OCI-M1 (cell line): ENCODE data around the gene SLC9A6.

Experiments
- DNase-seq: peaks from one replicate; lab custom pipeline; 2025; lab: John Stamatoyannopoulos, UW

The SLC9A6 gene

GRCh38 chrX:135985157-135985972 lies at the start of gene SLC9A6:
Gene SLC9A6, plus strand, starts transcription at chrX:135985435. Its CDS starts 224 bp downstream, at chrX:135985659.
- peak; percentile 84 for DNase-seq

GRCh38 chrX:135944486-135944885 lies 40.7 kb upstream of the SLC9A6 start:
- DNase-seq = peak; percentile 3

- no peak for DNase-seq
These were observed 33.9 kb upstream of the SLC9A6 start for GRCh38 chrX:135951291-135951690.

DNA sequence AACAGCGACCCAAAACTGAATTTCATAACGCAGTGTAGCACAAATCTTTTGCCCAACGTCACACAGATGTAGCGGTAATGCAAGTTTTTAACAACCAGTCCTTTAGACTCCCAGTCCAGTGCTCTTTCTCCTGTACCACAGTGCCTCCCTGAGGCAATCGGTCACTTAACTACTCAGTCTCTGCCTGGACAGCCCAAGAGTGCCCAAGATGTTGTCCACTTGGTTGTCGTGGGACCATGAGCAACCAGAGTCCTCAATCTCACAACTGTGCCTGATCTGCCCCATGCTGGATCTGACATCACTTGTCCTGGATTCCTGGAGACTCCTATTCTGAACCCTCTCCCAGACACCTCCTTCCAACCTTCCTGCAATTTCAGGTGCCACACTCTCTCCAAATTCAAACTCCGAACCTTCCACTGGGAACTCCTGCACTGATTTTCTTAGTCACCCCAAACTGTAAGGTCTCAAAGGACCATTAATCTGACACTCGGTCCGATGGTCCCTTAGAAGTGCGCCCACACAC lies 12.1 kb upstream of the SLC9A6 start:
- peak; percentile 53 for DNase-seq

DNA sequence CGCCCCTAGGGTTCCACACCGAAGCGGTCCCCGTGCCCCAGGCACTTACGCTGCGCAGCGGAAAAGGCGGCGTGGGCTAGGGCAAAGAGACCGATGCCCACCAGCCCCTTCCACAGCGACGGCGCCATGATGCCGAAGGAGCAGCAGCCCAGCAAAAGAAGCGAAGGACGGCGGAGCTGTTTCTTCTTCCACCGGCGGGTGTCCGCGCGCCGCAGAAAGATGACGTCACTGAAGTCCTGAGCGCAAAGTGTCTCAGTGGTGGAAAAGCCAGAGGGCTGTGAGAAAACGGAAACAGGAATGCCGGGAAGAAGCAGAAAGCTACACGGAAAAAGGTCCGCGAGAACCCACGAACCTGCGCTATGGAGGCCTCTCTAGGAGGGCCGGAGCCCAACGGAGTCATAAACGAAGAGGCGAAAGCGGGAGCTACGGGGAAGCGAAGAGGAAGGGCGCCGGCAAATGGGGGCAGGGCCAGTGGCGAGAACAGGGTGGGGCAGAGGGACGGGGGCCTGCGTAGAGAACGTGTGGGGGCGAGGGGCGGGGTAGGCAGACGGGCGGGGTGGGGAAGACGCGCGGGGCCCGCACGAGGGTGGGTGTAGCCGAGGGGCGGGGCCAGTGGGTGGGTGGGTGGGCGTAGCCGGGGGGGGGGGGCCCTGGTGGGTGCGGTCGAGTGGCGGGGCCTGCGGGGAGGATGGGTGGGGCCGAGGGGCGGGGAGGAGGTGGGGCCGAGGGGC lies 11.5 kb upstream of the SLC9A6 start, which contains the start of gene MMGT1:
Gene MMGT1 (minus strand): TSS at position 441 of the 731 bp plus-strand sequence. CDS start 313 bp downstream, at position 128.
- DNase-seq = peak; percentile 89

DNA sequence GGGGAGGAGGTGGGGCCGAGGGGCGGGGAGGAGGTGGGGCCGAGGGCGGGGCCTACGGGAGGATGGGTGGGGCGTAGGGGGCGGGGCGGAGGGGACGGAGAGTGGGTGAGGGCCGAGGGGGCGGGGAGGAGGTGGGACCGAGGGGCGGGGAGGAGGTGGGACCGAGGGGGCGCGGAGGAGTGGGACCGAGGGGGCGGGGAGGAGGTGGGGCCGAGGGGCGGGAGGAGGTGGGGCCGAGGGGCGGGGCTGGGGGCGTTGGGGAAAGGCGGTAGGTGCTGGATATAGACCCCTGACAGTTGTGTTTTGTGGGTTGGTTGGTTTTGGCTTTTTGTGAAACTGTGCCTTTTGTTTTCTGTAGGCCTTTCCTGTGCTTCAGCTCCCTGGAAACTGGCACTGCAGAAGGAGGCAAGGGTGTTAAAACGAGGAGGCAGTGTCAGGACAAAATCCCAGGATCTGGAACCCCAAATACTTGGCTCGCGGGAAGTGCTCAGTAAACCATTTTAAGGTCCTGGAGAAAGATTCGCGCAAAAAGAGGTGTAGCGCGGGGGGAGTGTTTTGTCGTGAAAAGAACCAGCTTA lies 10.9 kb upstream of the SLC9A6 start:
- DNase-seq = peak; percentile 55

DNA sequence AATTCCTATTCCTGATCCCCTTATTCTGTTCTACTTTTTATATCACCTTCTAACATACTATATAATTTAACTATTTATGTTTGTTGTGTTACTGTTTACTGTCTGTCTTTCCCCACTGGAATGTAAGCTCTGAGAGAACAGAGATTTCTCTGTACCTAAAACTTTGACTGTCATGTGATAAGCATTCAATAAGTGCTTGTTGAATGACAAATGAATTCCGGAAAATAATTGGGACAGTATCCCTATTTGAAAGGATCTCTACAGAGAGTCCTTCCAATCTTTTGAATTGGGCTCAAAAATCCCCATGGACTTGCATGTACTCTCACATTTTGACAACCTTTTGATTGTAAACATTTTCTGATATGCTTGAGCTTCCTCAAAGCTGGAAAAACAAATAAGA lies 9.8 kb upstream of the SLC9A6 start:
- no peak for DNase-seq

GRCh38 chrX:135977611-135978010 lies 7.6 kb upstream of the SLC9A6 start:
- no peak for DNase-seq

- DNase-seq = no peak
These were observed 4.2 kb upstream of the SLC9A6 start for GRCh38 chrX:135981010-135981409.

- peak; percentile 33 for DNase-seq
These were observed 3.6 kb upstream of the SLC9A6 start for GRCh38 chrX:135981668-135982067.

DNA sequence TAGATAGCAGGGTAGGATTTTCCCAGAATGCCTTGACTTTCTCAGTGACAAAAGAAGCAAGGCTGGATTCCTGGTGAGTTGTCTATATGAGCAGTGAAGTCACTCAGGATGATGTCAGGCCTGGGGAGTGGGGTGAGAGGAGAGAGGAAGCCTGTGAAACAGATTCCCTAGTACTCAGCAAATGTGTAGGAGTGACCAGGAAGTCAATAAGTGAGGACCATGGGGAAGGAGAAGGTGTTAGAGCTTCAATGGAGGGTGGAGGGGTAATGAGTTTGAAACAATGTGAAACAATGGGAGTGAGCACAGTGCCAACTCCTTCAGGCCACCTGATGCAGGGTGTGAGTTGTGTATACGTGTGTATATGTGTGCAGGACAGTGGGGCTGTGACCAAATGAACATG lies 2.4 kb upstream of the SLC9A6 start:
- no peak for DNase-seq

DNA sequence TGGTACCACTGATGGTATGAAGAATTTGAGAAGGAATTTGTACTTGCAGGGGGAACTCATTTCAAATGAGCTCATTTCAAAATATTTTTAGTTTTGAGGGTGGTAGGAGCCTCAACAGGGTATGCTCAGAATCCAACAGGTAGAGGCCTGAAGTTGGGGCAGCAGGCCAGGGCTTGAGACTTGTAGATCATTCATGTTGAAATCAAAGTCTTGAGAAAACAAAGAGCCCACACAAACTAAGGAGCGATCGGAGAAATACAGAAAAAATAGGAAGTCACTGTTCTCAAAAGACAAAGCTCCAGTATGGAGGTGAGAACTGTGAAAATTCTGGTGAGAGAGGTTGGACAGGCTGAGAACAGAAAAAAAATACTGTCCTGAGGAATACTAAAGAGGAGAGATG lies 979 bp upstream of the SLC9A6 start:
- DNase-seq = no peak

DNA sequence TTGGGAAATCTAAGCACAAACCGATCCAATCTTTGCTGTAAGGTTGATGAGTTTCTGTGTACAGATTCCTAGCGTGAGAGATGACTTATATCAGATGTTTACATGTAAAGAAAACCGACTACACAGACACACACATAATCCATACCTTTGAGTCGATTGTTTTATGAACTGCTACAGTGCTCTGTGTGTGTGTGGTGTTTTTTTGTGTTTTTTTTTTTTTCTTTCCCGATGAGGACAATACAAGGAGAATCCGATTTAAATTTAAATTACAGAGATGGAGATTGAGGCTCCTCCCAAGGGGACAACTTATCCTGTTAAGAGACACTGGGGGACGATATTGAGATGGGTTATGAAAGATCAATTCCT lies 461 bp upstream of the SLC9A6 start:
- no peak for DNase-seq

DNA sequence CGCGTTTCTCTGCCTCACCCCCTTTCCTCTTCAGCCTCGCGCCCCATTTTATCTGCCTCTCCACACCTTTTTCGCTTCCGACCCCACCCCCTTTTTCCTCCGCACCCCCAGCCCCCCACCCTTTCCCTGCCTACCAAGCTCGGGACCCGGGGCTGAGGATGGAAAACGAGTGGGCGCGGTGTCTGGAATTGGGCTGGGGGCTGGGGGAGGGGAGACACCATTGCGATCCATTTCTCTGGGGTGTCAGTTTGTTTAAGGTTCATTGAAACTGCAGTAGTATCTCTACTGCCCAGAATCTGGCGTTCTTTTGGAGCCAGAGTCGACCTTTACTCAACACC lies 707 bp downstream of the SLC9A6 start:
- no peak for DNase-seq

DNA sequence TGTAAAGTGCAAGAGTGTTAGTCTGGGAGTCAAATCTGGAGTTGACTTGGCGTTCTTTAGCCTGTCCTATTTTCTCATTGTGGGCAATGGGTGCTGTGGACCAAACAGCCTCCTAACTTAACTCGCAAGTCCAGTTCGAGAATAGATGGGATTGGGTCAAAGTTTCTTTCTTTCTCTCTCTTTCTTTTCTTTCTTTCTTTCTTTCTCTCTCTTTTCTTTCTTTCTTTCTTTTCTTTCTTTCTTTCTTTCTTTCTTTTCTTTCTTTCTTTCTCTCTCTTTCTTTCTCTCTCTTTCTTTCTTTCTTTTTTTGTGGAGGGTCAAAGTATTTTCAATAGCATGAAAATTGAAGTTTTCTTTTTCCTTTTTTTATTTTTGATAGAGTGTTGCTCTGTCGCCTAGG lies 3.0 kb downstream of the SLC9A6 start:
- DNase-seq = no peak

- no peak for DNase-seq
These were observed 29.8 kb downstream of the SLC9A6 start for GRCh38 chrX:136015016-136015415.

GRCh38 chrX:136016881-136017280 lies 31.6 kb downstream of the SLC9A6 start:
- no peak for DNase-seq

- no peak for DNase-seq
These were observed 34.0 kb downstream of the SLC9A6 start for GRCh38 chrX:136019226-136019625.

DNA sequence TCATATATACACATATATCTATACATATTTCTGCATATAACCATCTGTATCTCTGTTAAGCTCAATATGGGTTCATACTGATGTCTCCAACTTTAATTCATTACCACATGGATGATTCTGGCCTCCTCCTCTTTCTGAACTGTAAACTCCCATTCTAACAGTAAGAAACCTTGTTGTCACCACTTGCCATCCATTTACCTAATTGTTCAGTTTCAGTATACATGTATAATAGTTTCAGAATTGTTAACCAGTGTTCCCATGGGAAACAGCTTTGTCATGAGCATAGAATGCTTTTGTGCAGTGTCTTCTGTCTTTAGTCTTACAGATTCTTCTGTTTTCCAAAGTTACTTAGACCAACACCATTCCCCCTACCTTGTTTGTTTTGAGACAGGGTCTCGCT lies 35.9 kb downstream of the SLC9A6 start:
- DNase-seq = no peak

- no peak for DNase-seq
These were observed 36.7 kb downstream of the SLC9A6 start for GRCh38 chrX:136021903-136022302.

DNA sequence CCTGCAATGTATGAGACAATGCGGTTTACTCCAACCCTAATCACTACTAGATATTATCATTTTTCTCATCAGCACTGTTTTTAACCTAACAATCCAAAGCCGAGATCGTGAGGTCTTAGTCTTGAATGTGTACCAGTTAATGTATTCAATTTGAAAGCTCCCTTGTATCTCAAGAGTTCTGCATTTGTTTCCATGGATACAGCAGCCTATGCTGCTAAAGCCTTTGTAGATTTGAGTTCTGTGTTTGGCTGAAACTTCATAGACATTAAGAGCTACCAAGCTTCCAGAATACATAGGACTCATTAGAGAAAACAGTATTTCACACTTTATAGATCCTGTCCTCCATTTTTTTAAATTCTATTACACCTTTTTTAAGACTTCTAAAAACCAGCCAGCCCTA lies 39.9 kb downstream of the SLC9A6 start:
- DNase-seq = no peak

DNA sequence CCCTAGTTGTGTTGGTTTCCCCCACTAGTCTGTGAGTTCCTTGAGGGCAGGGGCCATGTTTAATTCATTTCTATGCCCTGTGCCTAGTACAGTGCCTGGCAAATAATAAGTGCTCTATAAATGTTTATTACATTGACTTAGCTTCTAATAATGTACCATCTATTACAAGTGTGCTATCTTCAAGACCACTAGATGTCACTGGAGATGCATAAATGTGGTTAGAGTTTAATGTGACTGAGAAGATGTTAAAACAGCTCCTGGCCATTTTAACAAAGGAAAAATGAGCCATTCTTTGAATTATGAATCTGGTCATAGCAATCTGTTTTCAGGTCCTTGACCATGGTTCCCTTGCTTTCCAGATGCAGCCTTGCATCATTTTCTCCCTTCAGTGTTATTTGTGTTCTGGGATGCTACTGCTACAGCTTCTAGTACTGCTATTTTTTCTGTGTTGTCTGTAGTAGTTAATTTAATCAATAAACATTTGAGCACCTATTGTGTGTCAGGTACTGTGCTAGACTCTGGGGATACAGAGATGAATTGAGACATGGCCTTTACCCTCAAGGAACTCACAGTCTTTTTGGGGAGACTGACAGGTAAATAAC lies 43.2 kb downstream of the SLC9A6 start:
- DNase-seq = peak; percentile 61
